ENCODE measurements around the gene KIZ.

DNA sequence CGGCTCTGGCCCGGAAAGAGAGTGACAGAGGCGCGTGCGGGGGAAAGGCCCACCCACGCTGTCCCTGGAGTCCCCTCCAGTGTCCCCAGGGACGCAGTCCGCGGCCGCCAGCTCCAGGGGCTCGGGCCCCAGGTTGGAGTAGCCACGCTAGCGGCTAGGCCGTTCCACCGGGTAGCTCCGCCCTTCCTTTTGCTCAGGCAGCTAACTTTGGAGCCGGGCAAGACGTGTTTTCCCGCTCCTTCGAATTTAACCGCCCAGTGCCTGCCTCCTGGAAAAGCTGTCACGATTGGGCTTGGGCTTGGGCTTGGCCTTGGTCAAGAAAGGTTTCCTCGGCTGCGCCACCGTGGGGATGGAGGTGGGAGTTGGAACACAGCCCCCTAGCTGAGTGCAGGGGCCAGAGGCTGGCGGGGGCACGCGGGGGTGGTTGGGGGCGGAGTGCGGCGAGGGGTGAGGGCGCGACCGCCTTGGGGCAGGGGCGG, 24.4 kb upstream of the KIZ start:
- TF ChIP-seq CTCF (IDR thresholded peaks at IDR 0.05) (no peak), EZH2 (IDR thresholded peaks at IDR 0.05; ENCODE audit: borderline replicate concordance, insufficient read depth, low read depth, low read length, poor library complexity, severe bottlenecking) (no peak)
